AG04449 (cell line): ENCODE data around the gene SPIRE1.
"Not testable (repeated sequence)": the region's sequence is repeated elsewhere in the genome, so short reads cannot be mapped to it uniquely, and the experiment has no call there.

ENCODE experiments used
- CTCF ChIA-PET: fragments of 350-600 bp; formaldehyde crosslinking; extraction: SDS; loops from one replicate; lab custom pipeline; 2021; ENCODE audit warnings: antibody characterized with exemption; lab: Yijun Ruan, JAX
- POLR2A ChIA-PET: fragments of 400-600, 350-600 bp; formaldehyde crosslinking; extraction: SDS; loops from one replicate; lab custom pipeline; 2020; ENCODE audit warnings: antibody characterized with exemption, inconsistent platforms; lab: Yijun Ruan, JAX
- DNase-seq: peaks from one replicate; pipeline ENCODE4 v3.0.0-alpha.2; 2010; ENCODE audit warnings: low read depth, low spot score
- H3K4me3 ChIP-seq: 2 replicates; pipeline ENCODE4 v1.5.1; 2011; ENCODE audit warnings: low read depth, mild to moderate bottlenecking, control low read depth, low read length
- CTCF ChIP-seq: IDR thresholded peaks from one replicate; pipeline ENCODE4 v1.5.1; 2011; ENCODE audit warnings: mild to moderate bottlenecking, moderate library complexity, low read length, control low read depth, inconsistent platforms; ENCODE audit not compliant: insufficient read depth; ENCODE audit errors: missing control alignments

The SPIRE1 gene

GRCh38 chr18:12631831-12632477, 26.0 kb downstream of the SPIRE1 start:
- H3K4me3 ChIP-seq = no peak overlapping the region
- ChIA-PET CTCF (no interaction called here), POLR2A (no interaction called here)
- no peak for TF ChIP-seq CTCF
- DNase-seq = no peak

GRCh38 chr18:12630136-12630535, 27.8 kb downstream of the SPIRE1 start:
- no peak for DNase-seq
- ChIA-PET POLR2A (interaction anchor here (1.7 kb wide), 1 partner anchor 11 kb away, joined by 4 read pairs; no protein-coding TSS in a partner anchor), CTCF (interaction anchor here (1.5 kb wide), 1 partner anchor 13 kb away, joined by 3 read pairs; no protein-coding TSS in a partner anchor)
- no peak overlapping the region for H3K4me3 ChIP-seq
- TF ChIP-seq CTCF = no peak

GRCh38 chr18:12628706-12629702, 28.9 kb downstream of the SPIRE1 start:
- no peak for TF ChIP-seq CTCF
- CTCF ChIA-PET = interaction anchor here (1.8 kb wide), 1 partner anchor 14 kb away, joined by 4 read pairs; no protein-coding TSS in a partner anchor
- POLR2A ChIA-PET = interaction anchor here (0.5 to 1.7 kb wide), 3 partner anchors 12 to 648 kb away, joined by 3 to 4 read pairs (median 4); partner anchors contain the start of gene IMPA2
- H3K4me3 ChIP-seq = no peak overlapping the region
- no peak for DNase-seq

GRCh38 chr18:12627199-12627598, 30.7 kb downstream of the SPIRE1 start:
- DNase-seq, H3K4me3 ChIP-seq, POLR2A ChIA-PET: not testable (repeated sequence)
- CTCF ChIA-PET = interaction anchor here (2.0 kb wide), 1 partner anchor 236 kb away, joined by 4 read pairs; no protein-coding TSS in a partner anchor

GRCh38 chr18:12625241-12625640, 32.7 kb downstream of the SPIRE1 start:
- ChIA-PET CTCF (interaction anchor here (2.0 kb wide), 1 partner anchor 234 kb away, joined by 4 read pairs; no protein-coding TSS in a partner anchor), POLR2A (no interaction called here)
- no peak overlapping the region for H3K4me3 ChIP-seq
- no peak for TF ChIP-seq CTCF
- DNase-seq = no peak

GRCh38 chr18:12621742-12622306, 36.1 kb downstream of the SPIRE1 start:
- no peak overlapping the region for H3K4me3 ChIP-seq
- DNase-seq = no peak
- no peak for TF ChIP-seq CTCF
- CTCF ChIA-PET = interaction anchor here (0.9 to 1.1 kb wide), 3 partner anchors 19 to 230 kb away, joined by 3 to 5 read pairs (median 4); no protein-coding TSS in a partner anchor
- POLR2A ChIA-PET = no interaction called here
